Endodermal cell (in vitro differentiated cells): ENCODE data around the gene PRKCE. TPM values are rescaled to one million over a fixed set of nuclear protein-coding genes. Genes with fewer than 3 reads are reported as not detected.

Experiments
- DNase-seq: peaks from one replicate; pipeline ENCODE4 v3.0.0-alpha.2; 2017
- H3K27ac ChIP-seq: 2 replicates; pipeline ENCODE4 v1.5.1; 2013; ENCODE audit warnings: mild to moderate bottlenecking, low read depth, low read length, moderate library complexity
- H3K27me3 ChIP-seq: 2 replicates; pipeline ENCODE4 v1.6.1; 2013; ENCODE audit warnings: mild to moderate bottlenecking, low read length, moderate library complexity; ENCODE audit not compliant: insufficient read depth, control insufficient read depth, poor library complexity, severe bottlenecking
- H3K36me3 ChIP-seq: 2 replicates; pipeline ENCODE4 v1.7.0; 2013; ENCODE audit warnings: mild to moderate bottlenecking, low read length, moderate library complexity; ENCODE audit not compliant: control insufficient read depth, insufficient read depth
- H3K4me1 ChIP-seq: one replicate; pipeline ENCODE4 v1.7.0; 2013; ENCODE audit warnings: low read length; ENCODE audit not compliant: control insufficient read depth, insufficient read depth
- H3K4me3 ChIP-seq: 2 replicates; pipeline ENCODE4 v1.5.1; 2013; ENCODE audit warnings: mild to moderate bottlenecking, low read length, moderate library complexity
- H3K9ac ChIP-seq: 2 replicates; pipeline ENCODE4 v1.6.1; 2013; ENCODE audit warnings: mild to moderate bottlenecking, low read length, moderate library complexity; ENCODE audit not compliant: poor library complexity, severe bottlenecking; ENCODE audit errors: extremely low read depth
- H3K9me3 ChIP-seq: 2 replicates; pipeline ENCODE4 v1.6.1; 2013; ENCODE audit warnings: mild to moderate bottlenecking, low read length, moderate library complexity; ENCODE audit not compliant: control insufficient read depth
- H3K27ac Mint-ChIP-seq: 2 replicates; pipeline ENCODE4 v1.8.0; 2020; ENCODE audit warnings: mixed read lengths
- H3K27me3 Mint-ChIP-seq: 2 replicates; pipeline ENCODE4 v1.8.0; 2021; ENCODE audit warnings: mild to moderate bottlenecking, mixed read lengths; ENCODE audit not compliant: insufficient read depth
- H3K36me3 Mint-ChIP-seq: 2 replicates; pipeline ENCODE4 v1.8.0; 2020; ENCODE audit warnings: low read depth, mixed read lengths
- H3K4me1 Mint-ChIP-seq: 2 replicates; pipeline ENCODE4 v1.8.0; 2020; ENCODE audit warnings: mixed read lengths
- H3K4me3 Mint-ChIP-seq: 2 replicates; pipeline ENCODE4 v1.8.0; 2020; ENCODE audit warnings: mild to moderate bottlenecking, moderate library complexity, mixed read lengths
- H3K9me3 Mint-ChIP-seq: 2 replicates; pipeline ENCODE4 v1.8.0; 2020; ENCODE audit warnings: mild to moderate bottlenecking, mixed read lengths
- WGBS, 2 experiments: methylation state at CpG; one replicate each; pipeline versions ENCODE4 v1.1.5 to v1.1.7; 2013; ENCODE audit warnings: missing lambda C conversion rate in 2 of 2, mixed read lengths in 1 of 2; ENCODE audit not compliant: insufficient coverage in 1 of 2, insufficient read length in 1 of 2; 5-methylcytosine and 5-hydroxymethylcytosine counted together
- total RNA-seq, 2 donors: library from RNA; stranded (reverse); fragmentation: NEBNext Ultra II Directional in 1 of 2; extraction: Animal tissue kit (Norgen Biotek cat#: 25700) in 1 of 2; gene quantifications; 2 replicates in 1 of 2; 3 replicates in 1 of 2; pipeline ENCODE4 v1.2.1, GENCODE V29; 2021
- TF ChIP-seq, protein P1 (sequence below): fragments of 200-600 bp; sonication (generic); conservative IDR thresholded peaks from 2 replicates; pipeline ENCODE4 v1.5.0; 2021; ENCODE audit warnings: antibody characterized with exemption, mild to moderate bottlenecking

PRKCE gene
- total RNA-seq, 2 donors from 2014 or later = 1.4 to 1.7 TPM

DNA sequence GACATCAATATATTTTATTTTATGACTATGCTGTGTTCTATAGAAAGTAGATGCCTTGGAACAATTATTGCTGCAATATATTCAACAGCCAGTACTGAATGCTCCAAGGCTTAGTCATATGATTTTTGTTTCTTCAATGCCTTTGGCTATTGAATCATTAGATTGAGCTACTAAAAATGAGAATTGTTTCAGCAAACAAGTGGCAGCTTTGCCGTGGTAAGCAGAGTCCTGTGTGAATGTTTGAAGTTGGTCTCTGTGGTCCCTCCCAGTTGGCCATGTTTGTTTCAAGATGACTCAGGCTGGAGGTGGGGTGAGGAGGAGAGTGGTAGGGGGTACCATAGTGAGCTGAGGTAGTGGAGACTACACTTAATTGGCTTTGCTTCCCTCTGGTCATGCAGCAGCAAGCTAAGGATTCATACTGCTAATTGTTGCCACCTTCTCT lies 447.2 kb downstream of the PRKCE start:
- Histone ChIP-seq H3K36me3 (no peaks in the 10 kb centered on the region), H3K27me3 (no peaks in the 10 kb centered on the region), H3K4me1 (no peaks in the 10 kb centered on the region), H3K9me3 (peaks cover 6% of the 10 kb centered on the region), H3K9ac (no peak overlapping the region), H3K4me3 (no peak overlapping the region), H3K27ac (no peak overlapping the region)
- 88 to 100% methylated on average over 1 of the region's 1 CpG for WGBS, 2 experiments
- TF ChIP-seq, protein P1, sequence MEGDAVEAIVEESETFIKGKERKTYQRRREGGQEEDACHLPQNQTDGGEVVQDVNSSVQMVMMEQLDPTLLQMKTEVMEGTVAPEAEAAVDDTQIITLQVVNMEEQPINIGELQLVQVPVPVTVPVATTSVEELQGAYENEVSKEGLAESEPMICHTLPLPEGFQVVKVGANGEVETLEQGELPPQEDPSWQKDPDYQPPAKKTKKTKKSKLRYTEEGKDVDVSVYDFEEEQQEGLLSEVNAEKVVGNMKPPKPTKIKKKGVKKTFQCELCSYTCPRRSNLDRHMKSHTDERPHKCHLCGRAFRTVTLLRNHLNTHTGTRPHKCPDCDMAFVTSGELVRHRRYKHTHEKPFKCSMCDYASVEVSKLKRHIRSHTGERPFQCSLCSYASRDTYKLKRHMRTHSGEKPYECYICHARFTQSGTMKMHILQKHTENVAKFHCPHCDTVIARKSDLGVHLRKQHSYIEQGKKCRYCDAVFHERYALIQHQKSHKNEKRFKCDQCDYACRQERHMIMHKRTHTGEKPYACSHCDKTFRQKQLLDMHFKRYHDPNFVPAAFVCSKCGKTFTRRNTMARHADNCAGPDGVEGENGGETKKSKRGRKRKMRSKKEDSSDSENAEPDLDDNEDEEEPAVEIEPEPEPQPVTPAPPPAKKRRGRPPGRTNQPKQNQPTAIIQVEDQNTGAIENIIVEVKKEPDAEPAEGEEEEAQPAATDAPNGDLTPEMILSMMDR = no peak
- H3K36me3 Mint-ChIP-seq = peaks cover 2% of the 10 kb centered on the region
- peaks cover 4% of the 10 kb centered on the region for H3K4me1 Mint-ChIP-seq
- peaks cover 12% of the 10 kb centered on the region for H3K9me3 Mint-ChIP-seq
- peaks cover 4% of the 10 kb centered on the region for H3K27me3 Mint-ChIP-seq
- DNase-seq = no peak
- H3K27ac Mint-ChIP-seq = no peak overlapping the region
- no peak overlapping the region for H3K4me3 Mint-ChIP-seq

DNA sequence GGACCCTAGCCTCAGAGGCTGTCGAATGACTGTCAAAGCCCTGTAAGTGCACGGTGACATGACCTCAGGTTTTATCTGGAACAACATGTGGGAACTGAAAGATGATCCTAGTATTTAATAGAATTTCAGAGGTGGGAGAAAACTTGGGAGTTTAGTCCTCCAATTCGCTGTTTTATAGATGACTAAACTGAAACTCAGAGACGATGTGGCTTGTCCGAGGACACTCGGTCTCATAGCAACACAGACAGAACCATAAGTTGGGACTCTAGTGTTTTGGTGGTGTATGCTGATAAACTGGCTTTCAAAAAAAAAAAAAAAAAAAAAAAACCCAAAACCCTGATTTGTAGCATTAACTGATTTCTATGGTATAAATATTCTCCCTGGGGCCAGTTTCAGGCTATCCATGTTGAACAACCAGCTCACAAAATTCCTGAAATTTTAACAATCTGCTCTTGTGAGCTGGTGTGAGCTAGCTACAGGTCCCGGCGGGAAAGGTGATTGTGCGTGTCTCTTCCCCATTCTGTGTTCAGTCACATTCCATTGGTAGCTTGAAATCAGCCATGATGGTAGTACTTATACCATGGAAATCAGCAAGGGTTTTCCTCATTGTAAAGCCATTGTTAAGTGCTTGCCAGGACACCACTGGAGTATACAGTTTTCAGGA lies 450.2 kb downstream of the PRKCE start:
- Histone ChIP-seq H3K4me1 (no peaks in the 10 kb centered on the region), H3K27ac (no peak overlapping the region), H3K9ac (no peak overlapping the region), H3K27me3 (no peaks in the 10 kb centered on the region), H3K9me3 (no peaks in the 10 kb centered on the region), H3K4me3 (no peak overlapping the region), H3K36me3 (no peaks in the 10 kb centered on the region)
- Mint-ChIP-seq H3K9me3 (peaks cover 22% of the 10 kb centered on the region), H3K27me3 (peaks cover 9% of the 10 kb centered on the region), H3K4me3 (no peak overlapping the region), H3K36me3 (peaks cover 4% of the 10 kb centered on the region), H3K27ac (no peak overlapping the region), H3K4me1 (peaks cover 4% of the 10 kb centered on the region)
- 96 to 100% methylated on average over 5 to 9 of the region's 9 CpGs for WGBS, 2 experiments
- TF ChIP-seq, protein P1 = no peak
- DNase-seq = no peak

DNA sequence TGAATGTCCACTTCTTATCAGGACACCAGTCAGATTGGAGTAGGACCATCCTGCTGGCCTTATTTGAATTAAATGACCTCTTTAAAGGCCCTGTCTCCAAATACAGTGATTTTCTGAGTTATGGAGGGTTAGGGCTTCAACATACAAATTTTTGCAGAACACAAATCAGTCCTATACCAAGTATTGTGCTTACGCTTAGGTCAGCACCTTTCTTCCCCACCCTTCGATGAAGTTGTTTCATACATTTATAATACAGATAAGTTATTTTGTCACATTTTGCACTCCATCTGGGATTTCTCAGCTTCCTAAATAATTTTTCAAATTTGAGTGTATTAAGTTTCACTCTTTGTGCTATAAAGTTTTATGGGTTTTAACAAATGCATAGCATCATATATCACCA lies 455.2 kb downstream of the PRKCE start:
- H3K9ac ChIP-seq = no peak overlapping the region
- H3K4me1 Mint-ChIP-seq = no peaks in the 10 kb centered on the region
- TF ChIP-seq, protein P1 = no peak
- 0% methylated on average over 2 of the region's 2 CpGs; no CpG with 5 or more reads in 1 of the 2 experiments for WGBS, 2 experiments
- H3K4me1 ChIP-seq = no peaks in the 10 kb centered on the region
- DNase-seq = no peak
- H3K4me3 Mint-ChIP-seq = no peak overlapping the region
- no peak overlapping the region for H3K27ac Mint-ChIP-seq
- H3K36me3 ChIP-seq = no peaks in the 10 kb centered on the region
- peaks cover 7% of the 10 kb centered on the region for H3K27me3 Mint-ChIP-seq
- H3K9me3 Mint-ChIP-seq = peaks cover 22% of the 10 kb centered on the region
- H3K4me3 ChIP-seq = no peak overlapping the region
- H3K36me3 Mint-ChIP-seq = peaks cover 2% of the 10 kb centered on the region
- no peak overlapping the region for H3K27ac ChIP-seq
- H3K27me3 ChIP-seq = no peaks in the 10 kb centered on the region
- H3K9me3 ChIP-seq = no peaks in the 10 kb centered on the region
